Daoy (cell line): ENCODE results near the gene EIF3J. TPM values are rescaled to one million over a fixed set of nuclear protein-coding genes. Genes with fewer than 3 reads are reported as not detected.
"Not testable (repeated sequence)": the region's sequence is repeated elsewhere in the genome, so short reads cannot be mapped to it uniquely, and the experiment has no call there.

Source experiments
- DNase-seq: peaks from one replicate; pipeline ENCODE4 v3.0.0-alpha.2; 2015; ENCODE audit warnings: low read depth
- total RNA-seq: library from RNA; depleted of rRNA; stranded (reverse); fragments of >200 nt; shearing (Covaris generic); gene quantifications from 2 replicates; pipeline ENCODE4 v1.2.3, GENCODE V29; 2014

The EIF3J gene
- total RNA-seq, 1 experiment from 2014 or later = 55.7 TPM

GRCh38 chr15:44541282-44541958 is 4.5 kb downstream of the EIF3J start:
- peak; percentile 22 for DNase-seq

- DNase-seq = no peak
These were observed 5.6 kb downstream of the EIF3J start for GRCh38 chr15:44542596-44542995.

GRCh38 chr15:44544745-44545144 is 7.8 kb downstream of the EIF3J start:
- DNase-seq = not testable (repeated sequence)

- DNase-seq = no peak
These were observed 9.2 kb downstream of the EIF3J start for GRCh38 chr15:44545913-44546802.

- not testable (repeated sequence) for DNase-seq
These were observed 12.2 kb downstream of the EIF3J start for GRCh38 chr15:44549152-44549551.

- DNase-seq = no peak
These were observed 13.3 kb downstream of the EIF3J start for GRCh38 chr15:44550256-44550655.

GRCh38 chr15:44550734-44551133 is 13.8 kb downstream of the EIF3J start:
- DNase-seq = no peak

- no peak for DNase-seq
These were observed 18.2 kb downstream of the EIF3J start for GRCh38 chr15:44554934-44555723.

- DNase-seq = not testable (repeated sequence)
These were observed 24.0 kb downstream of the EIF3J start for GRCh38 chr15:44560926-44561325.

- no peak for DNase-seq
These were observed 28.6 kb downstream of the EIF3J start for GRCh38 chr15:44565387-44566154.

GRCh38 chr15:44566155-44566540 is 29.2 kb downstream of the EIF3J start:
- no peak for DNase-seq

GRCh38 chr15:44568338-44568737 is 31.4 kb downstream of the EIF3J start:
- no peak for DNase-seq

- no peak for DNase-seq
These were observed 32.4 kb downstream of the EIF3J start for GRCh38 chr15:44569316-44569715.

GRCh38 chr15:44570361-44570760 is 33.4 kb downstream of the EIF3J start:
- no peak for DNase-seq

- DNase-seq = no peak
These were observed 36.4 kb downstream of the EIF3J start for GRCh38 chr15:44573386-44573785.

- DNase-seq = no peak
These were observed 37.8 kb downstream of the EIF3J start for GRCh38 chr15:44574734-44575133.

- no peak for DNase-seq
These were observed 43.2 kb downstream of the EIF3J start for GRCh38 chr15:44580105-44580504.

- DNase-seq = peak; percentile 57
These were observed 47.3 kb downstream of the EIF3J start for GRCh38 chr15:44584162-44584749.

- DNase-seq = no peak
These were observed 48.7 kb downstream of the EIF3J start for GRCh38 chr15:44585633-44586032.

GRCh38 chr15:44588541-44588940 is 51.6 kb downstream of the EIF3J start:
- no peak for DNase-seq

- DNase-seq = no peak
These were observed 54.4 kb downstream of the EIF3J start for GRCh38 chr15:44591326-44591725.
